Effector memory CD4-positive, alpha-beta T cell (primary cell): ENCODE measurements around the gene ROBO4.

Experiments used
- DNase-seq, 3 donors: peaks; one replicate each; pipeline ENCODE4 v3.0.0-alpha.2; 2020
- H3K27ac ChIP-seq: 2 replicates; pipeline ENCODE4 v1.7.0; 2013; ENCODE audit warnings: mild to moderate bottlenecking, low read length, moderate library complexity; ENCODE audit not compliant: insufficient read depth, poor library complexity, severe bottlenecking
- H3K27me3 ChIP-seq: replicated peaks from 2 replicates; pipeline ENCODE4 v1.7.0; 2013; ENCODE audit warnings: mild to moderate bottlenecking, low read length; ENCODE audit not compliant: insufficient read depth, control insufficient read depth, poor library complexity, severe bottlenecking
- H3K36me3 ChIP-seq: 2 replicates; pipeline ENCODE4 v1.7.0; 2013; ENCODE audit warnings: mild to moderate bottlenecking, low read length, moderate library complexity; ENCODE audit not compliant: control insufficient read depth, insufficient read depth
- H3K4me1 ChIP-seq: 2 replicates; pipeline ENCODE4 v1.7.0; 2013; ENCODE audit warnings: low read length, mild to moderate bottlenecking; ENCODE audit not compliant: control insufficient read depth, insufficient read depth, poor library complexity, severe bottlenecking
- H3K4me3 ChIP-seq: 2 replicates; pipeline ENCODE4 v1.7.0; 2013; ENCODE audit warnings: low read length, low read depth, mild to moderate bottlenecking; ENCODE audit not compliant: insufficient read depth, poor library complexity, severe bottlenecking
- H3K9me3 ChIP-seq: 2 replicates; pipeline ENCODE4 v1.7.0; 2013; ENCODE audit warnings: mild to moderate bottlenecking, low read length, moderate library complexity; ENCODE audit not compliant: control insufficient read depth

Gene ROBO4

GRCh38 chr11:124919898-124920297, 22.2 kb upstream of the ROBO4 start:
- DNase-seq = no peak
- H3K4me1 ChIP-seq = peaks cover 10% of the 10 kb centered on the region
- H3K4me3 ChIP-seq = no peak overlapping the region
- no peak overlapping the region for H3K27ac ChIP-seq
- H3K9me3 ChIP-seq = no peaks in the 10 kb centered on the region
- H3K36me3 ChIP-seq = no peaks in the 10 kb centered on the region
- H3K27me3 ChIP-seq = no peaks in the 10 kb centered on the region

GRCh38 chr11:124918950-124919349, 21.3 kb upstream of the ROBO4 start, which contains the start of gene HEPN1:
Gene HEPN1, plus strand, starts transcription at chr11:124919250.
- Histone ChIP-seq H3K9me3 (no peaks in the 10 kb centered on the region), H3K27ac (no peak within 1 kb of the TSS), H3K27me3 (no peaks in the 10 kb centered on the region), H3K36me3 (no peaks in the 10 kb centered on the region), H3K4me1 (peaks cover 10% of the 10 kb centered on the region), H3K4me3 (no peak within 1 kb of the TSS)
- no peak for DNase-seq

GRCh38 chr11:124917115-124917637, 19.5 kb upstream of the ROBO4 start:
- no peaks in the 10 kb centered on the region for H3K9me3 ChIP-seq
- no peaks in the 10 kb centered on the region for H3K36me3 ChIP-seq
- H3K27ac ChIP-seq = no peak overlapping the region
- no peak overlapping the region for H3K4me3 ChIP-seq
- peaks cover 5% of the 10 kb centered on the region for H3K4me1 ChIP-seq
- no peak for DNase-seq
- no peaks in the 10 kb centered on the region for H3K27me3 ChIP-seq

GRCh38 chr11:124916370-124916710, 18.7 kb upstream of the ROBO4 start:
- DNase-seq = no peak
- H3K36me3 ChIP-seq = no peaks in the 10 kb centered on the region
- no peaks in the 10 kb centered on the region for H3K9me3 ChIP-seq
- no peaks in the 10 kb centered on the region for H3K27me3 ChIP-seq
- H3K4me3 ChIP-seq = no peak overlapping the region
- peaks cover 5% of the 10 kb centered on the region for H3K4me1 ChIP-seq
- H3K27ac ChIP-seq = no peak overlapping the region

- no peaks in the 10 kb centered on the region for H3K36me3 ChIP-seq
- H3K4me3 ChIP-seq = no peak overlapping the region
- H3K27ac ChIP-seq = no peak overlapping the region
- peaks cover 3% of the 10 kb centered on the region for H3K4me1 ChIP-seq
- no peaks in the 10 kb centered on the region for H3K27me3 ChIP-seq
- no peak for DNase-seq
- H3K9me3 ChIP-seq = no peaks in the 10 kb centered on the region
These were observed 18.1 kb upstream of the ROBO4 start for GRCh38 chr11:124915541-124916369.

GRCh38 chr11:124902616-124903015, 5.0 kb upstream of the ROBO4 start:
- H3K4me1 ChIP-seq = no peaks in the 10 kb centered on the region
- H3K36me3 ChIP-seq = no peaks in the 10 kb centered on the region
- DNase-seq = no peak
- H3K27ac ChIP-seq = no peak overlapping the region
- no peaks in the 10 kb centered on the region for H3K27me3 ChIP-seq
- no peak overlapping the region for H3K4me3 ChIP-seq
- no peaks in the 10 kb centered on the region for H3K9me3 ChIP-seq

GRCh38 chr11:124900464-124900863, 2.8 kb upstream of the ROBO4 start:
- H3K9me3 ChIP-seq = no peaks in the 10 kb centered on the region
- no peaks in the 10 kb centered on the region for H3K4me1 ChIP-seq
- DNase-seq = no peak
- no peaks in the 10 kb centered on the region for H3K36me3 ChIP-seq
- H3K4me3 ChIP-seq = no peak overlapping the region
- H3K27ac ChIP-seq = no peak overlapping the region
- no peaks in the 10 kb centered on the region for H3K27me3 ChIP-seq

- no peak overlapping the region for H3K4me3 ChIP-seq
- H3K4me1 ChIP-seq = no peaks in the 10 kb centered on the region
- H3K27me3 ChIP-seq = no peaks in the 10 kb centered on the region
- H3K9me3 ChIP-seq = no peaks in the 10 kb centered on the region
- no peaks in the 10 kb centered on the region for H3K36me3 ChIP-seq
- H3K27ac ChIP-seq = no peak overlapping the region
- no peak for DNase-seq
These were observed 1.9 kb upstream of the ROBO4 start for GRCh38 chr11:124899383-124900145.

GRCh38 chr11:124898711-124899110, 1.0 kb upstream of the ROBO4 start:
- DNase-seq = no peak
- Histone ChIP-seq H3K27me3 (no peaks in the 10 kb centered on the region), H3K27ac (no peak overlapping the region), H3K36me3 (no peaks in the 10 kb centered on the region), H3K4me1 (no peaks in the 10 kb centered on the region), H3K4me3 (no peak overlapping the region), H3K9me3 (no peaks in the 10 kb centered on the region)

GRCh38 chr11:124898263-124898680, 607 bp upstream of the ROBO4 start:
- Histone ChIP-seq H3K9me3 (no peaks in the 10 kb centered on the region), H3K4me3 (no peak overlapping the region), H3K27ac (no peak overlapping the region), H3K4me1 (no peaks in the 10 kb centered on the region), H3K27me3 (no peaks in the 10 kb centered on the region), H3K36me3 (no peaks in the 10 kb centered on the region)
- no peak for DNase-seq
